Measurements from ENCODE around the gene TDRD7.

- TF ChIP-seq CTCF (IDR thresholded peaks at IDR 0.05) (no peak), POLR2A (IDR thresholded peaks at IDR 0.05) (no peak)
These were observed 19.8 kb downstream of the TDRD7 start for GRCh38 chr9:97431549-97432143.
